ENCODE data around the gene ANXA3. TPM values are rescaled to one million over a fixed set of nuclear protein-coding genes. Genes with fewer than 3 reads are reported as not detected.

Gene ANXA3
- total and polyA plus RNA-seq, 2 donors (not counting 1 experiment from before 2014, with no cell fraction given): not detected

GRCh38 chr4:78591404-78591803 lies 39.8 kb downstream of the ANXA3 start:
- DNase-seq: no peak
- Histone ChIP-seq H3K9me3 (ENCODE audit: control extremely low read depth in 1 of 3, control insufficient read depth in 2 of 3, insufficient read depth in 1 of 3, low read length in 2 of 3) (no peaks in the 10 kb centered on the region), H3K27ac (ENCODE audit: low read length in 2 of 2) (no peak overlapping the region), H3K9ac (ENCODE audit: low read length) (no peak overlapping the region), H3K4me1 (ENCODE audit: control insufficient read depth in 2 of 2, insufficient read depth in 2 of 2, low read length in 2 of 2) (peaks cover 0 to 11% of the 10 kb centered on the region in 2 donors), H3K27me3 (replicated peaks in 1 of 4; ENCODE audit: control extremely low read depth in 1 of 4, control insufficient read depth in 3 of 4, insufficient read depth in 4 of 4, low read length in 3 of 4) (no peaks in the 10 kb centered on the region), H4K20me1 (ENCODE audit: control insufficient read depth, insufficient read depth, low read length, poor library complexity, severe bottlenecking) (no peaks in the 10 kb centered on the region), H3K36me3 (replicated peaks in 1 of 2; ENCODE audit: control extremely low read depth in 1 of 2, control insufficient read depth in 1 of 2, extremely low read depth in 1 of 2, insufficient read depth in 2 of 2, low read length in 1 of 2) (no peaks in the 10 kb centered on the region), H2AFZ (ENCODE audit: insufficient read depth, low read depth, low read length, poor library complexity, severe bottlenecking) (no peak overlapping the region), H3K4me3 (ENCODE audit: control extremely low read depth in 1 of 5, extremely low read depth in 1 of 5, insufficient read depth in 1 of 5, low read depth in 2 of 5, low read length in 4 of 5) (no peak overlapping the region), H3K79me2 (ENCODE audit: control insufficient read depth, insufficient read depth, low read length) (no peaks in the 10 kb centered on the region), H3K4me2 (replicated peaks; ENCODE audit: low read depth, low read length, poor library complexity, severe bottlenecking) (no peak overlapping the region)
- no peak overlapping the region for H3K27ac Mint-ChIP-seq
- no CpG with 5 or more reads among the region's 2 CpGs for WGBS (ENCODE audit: insufficient coverage)
- POLR2A ChIA-PET: no interaction called here
- H3K27me3 Mint-ChIP-seq: no peaks in the 10 kb centered on the region
- CTCF ChIA-PET: interaction anchor here (0.8 to 3.6 kb wide), 3 partner anchors 22 to 333 kb away, joined by 3 to 17 read pairs (median 3); no protein-coding TSS in a partner anchor
- H3K4me3 Mint-ChIP-seq: no peak overlapping the region
- intact Hi-C loops (cut with micrococcal nuclease): no loop called here
- no peaks in the 10 kb centered on the region for H3K9me3 Mint-ChIP-seq (ENCODE audit: insufficient read depth)
- peaks cover 18% of the 10 kb centered on the region for H3K4me1 Mint-ChIP-seq
- ATAC-seq (ENCODE audit: low read depth): no peak
- no peak for TF ChIP-seq EZH2 (IDR thresholded peaks at IDR 0.05; ENCODE audit: borderline replicate concordance, insufficient read depth, low read depth, low read length, poor library complexity, severe bottlenecking)
- no peak for TF ChIP-seq CTCF (IDR thresholded peaks at IDR 0.05)

DNA sequence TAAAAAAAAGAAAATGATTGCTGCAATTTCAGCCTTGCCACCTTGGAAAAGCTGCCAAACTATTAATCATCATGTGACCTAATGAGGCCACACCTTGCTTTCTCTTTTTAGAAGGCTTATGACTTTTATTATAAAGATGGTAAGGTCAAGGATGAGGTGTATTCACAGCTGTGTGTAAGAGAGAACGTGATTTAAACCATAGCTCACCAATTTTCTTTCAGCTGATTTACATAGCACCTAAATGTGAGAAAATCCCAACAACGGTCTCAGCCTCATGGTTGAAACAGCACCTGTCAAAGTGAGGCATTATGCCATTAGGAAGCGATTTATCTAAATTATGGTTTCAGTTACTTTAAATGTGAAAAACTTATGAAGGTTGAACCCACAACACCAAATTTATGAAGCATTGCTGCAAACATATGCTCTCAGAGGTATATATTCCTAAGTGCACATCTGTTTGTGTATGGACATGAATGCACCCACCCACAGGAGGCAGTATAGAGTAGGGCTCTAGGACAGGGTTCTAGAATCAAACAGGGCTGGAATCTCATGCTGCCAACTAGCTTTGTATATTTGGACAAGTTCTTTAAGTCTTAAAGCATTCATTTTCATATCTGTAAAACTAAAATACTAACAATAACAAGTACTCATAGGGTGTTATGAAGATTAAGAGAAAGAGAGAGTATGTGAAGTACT lies 40.7 kb downstream of the ANXA3 start:
- intact Hi-C loops (cut with micrococcal nuclease): no loop called here
- no peak overlapping the region for H2AFZ ChIP-seq (ENCODE audit: insufficient read depth, low read depth, low read length, poor library complexity, severe bottlenecking)
- H3K27ac ChIP-seq (ENCODE audit: low read length in 2 of 2): no peak overlapping the region
- H3K9me3 ChIP-seq (ENCODE audit: control extremely low read depth in 1 of 3, control insufficient read depth in 2 of 3, insufficient read depth in 1 of 3, low read length in 2 of 3): no peaks in the 10 kb centered on the region
- ChIA-PET CTCF (interaction anchor here (0.8 to 3.6 kb wide), 3 partner anchors 21 to 332 kb away, joined by 3 to 17 read pairs (median 3); no protein-coding TSS in a partner anchor), POLR2A (no interaction called here)
- no peak overlapping the region for H3K4me2 ChIP-seq (replicated peaks; ENCODE audit: low read depth, low read length, poor library complexity, severe bottlenecking)
- peaks cover 18% of the 10 kb centered on the region for H3K4me1 Mint-ChIP-seq
- H3K27me3 Mint-ChIP-seq: no peaks in the 10 kb centered on the region
- WGBS (ENCODE audit: insufficient coverage): no CpG with 5 or more reads among the region's 3 CpGs
- H4K20me1 ChIP-seq (ENCODE audit: control insufficient read depth, insufficient read depth, low read length, poor library complexity, severe bottlenecking): no peaks in the 10 kb centered on the region
- DNase-seq: peak; percentile 36
- H3K9me3 Mint-ChIP-seq (ENCODE audit: insufficient read depth): no peaks in the 10 kb centered on the region
- H3K36me3 ChIP-seq (replicated peaks in 1 of 2; ENCODE audit: control extremely low read depth in 1 of 2, control insufficient read depth in 1 of 2, extremely low read depth in 1 of 2, insufficient read depth in 2 of 2, low read length in 1 of 2): no peaks in the 10 kb centered on the region
- TF ChIP-seq EZH2 (IDR thresholded peaks at IDR 0.05; ENCODE audit: borderline replicate concordance, insufficient read depth, low read depth, low read length, poor library complexity, severe bottlenecking): no peak
- peak; percentile 41 for TF ChIP-seq CTCF (IDR thresholded peaks at IDR 0.05)
- H3K4me3 ChIP-seq (ENCODE audit: control extremely low read depth in 1 of 5, extremely low read depth in 1 of 5, insufficient read depth in 1 of 5, low read depth in 2 of 5, low read length in 4 of 5): no peak overlapping the region
- no peak overlapping the region for H3K9ac ChIP-seq (ENCODE audit: low read length)
- ATAC-seq (ENCODE audit: low read depth): no peak
- no peak overlapping the region for H3K27ac Mint-ChIP-seq
- no peaks in the 10 kb centered on the region for H3K79me2 ChIP-seq (ENCODE audit: control insufficient read depth, insufficient read depth, low read length)
- peaks cover 0 to 11% of the 10 kb centered on the region in 2 donors for H3K4me1 ChIP-seq (ENCODE audit: control insufficient read depth in 2 of 2, insufficient read depth in 2 of 2, low read length in 2 of 2)
- no peak overlapping the region for H3K4me3 Mint-ChIP-seq
- no peaks in the 10 kb centered on the region for H3K27me3 ChIP-seq (replicated peaks in 1 of 4; ENCODE audit: control extremely low read depth in 1 of 4, control insufficient read depth in 3 of 4, insufficient read depth in 4 of 4, low read length in 3 of 4)

Data from B cell (primary cell).